Stimulated activated naive CD8-positive, alpha-beta T cell treated with anti-CD3 and anti-CD28 coated beads, Interleukin-15, Interleukin-2, amounts not matched to agents 100 U/mL and 50 U/mL, for 24 hours (primary cell): ENCODE data around the gene CLVS2.

ENCODE experiments used
- ATAC-seq: fragments of 150-1000 bp; cut with Tn5 transposase; one replicate; pipeline ENCODE4 v1.10.0; 2021
- DNase-seq: peaks from one replicate; pipeline ENCODE4 v3.0.0; 2021

Gene CLVS2

DNA sequence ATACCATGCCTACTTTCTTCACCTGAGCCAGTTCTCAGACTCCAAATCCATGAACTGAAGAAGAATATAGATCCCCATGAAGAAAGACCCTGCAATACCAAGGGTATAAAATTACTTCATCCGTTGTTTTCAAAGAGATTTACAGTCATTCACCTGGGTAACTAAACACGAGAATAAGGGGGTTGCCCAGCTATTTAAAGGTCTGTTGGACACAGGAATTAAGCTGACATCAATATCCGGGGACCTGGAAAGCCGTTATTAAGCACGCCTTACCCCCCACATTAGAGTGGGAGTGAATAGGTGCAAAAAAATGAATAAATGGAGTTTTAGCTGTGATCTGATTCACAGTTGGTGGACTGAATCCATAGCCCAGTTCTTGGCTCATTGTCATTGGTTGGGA lies 28.9 kb downstream of the CLVS2 start:
- ATAC-seq (no peak), DNase-seq (no peak)

DNA sequence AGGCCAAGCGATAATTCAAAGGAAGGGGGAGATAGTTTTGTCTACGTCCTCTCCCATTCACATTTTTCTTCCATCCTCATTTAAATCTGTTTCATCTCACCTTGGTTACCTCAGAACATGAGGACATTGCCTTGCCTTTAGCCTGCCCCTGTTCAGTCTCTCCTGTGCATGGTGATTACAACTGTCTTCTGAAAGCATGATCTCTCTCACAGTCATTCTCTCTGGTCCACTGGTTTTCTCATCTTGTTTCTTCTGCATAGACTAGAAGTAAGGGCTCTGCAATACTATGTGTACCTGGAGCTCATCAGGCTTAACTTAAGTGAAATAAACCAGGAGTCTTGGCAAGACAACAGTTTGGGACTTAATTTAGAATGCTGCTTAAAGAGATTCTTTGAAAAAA lies 31.4 kb downstream of the CLVS2 start:
- DNase-seq (no peak), ATAC-seq (no peak)

GRCh38 chr6:123028263-123028662 lies 32.2 kb downstream of the CLVS2 start:
- DNase-seq: no peak

GRCh38 chr6:123030282-123030681 lies 34.2 kb downstream of the CLVS2 start:
- ATAC-seq (no peak), DNase-seq (no peak)

More at GRCh38 chr6:123028263-123028662, 32.2 kb downstream of the CLVS2 start:
- no peak for ATAC-seq

DNA sequence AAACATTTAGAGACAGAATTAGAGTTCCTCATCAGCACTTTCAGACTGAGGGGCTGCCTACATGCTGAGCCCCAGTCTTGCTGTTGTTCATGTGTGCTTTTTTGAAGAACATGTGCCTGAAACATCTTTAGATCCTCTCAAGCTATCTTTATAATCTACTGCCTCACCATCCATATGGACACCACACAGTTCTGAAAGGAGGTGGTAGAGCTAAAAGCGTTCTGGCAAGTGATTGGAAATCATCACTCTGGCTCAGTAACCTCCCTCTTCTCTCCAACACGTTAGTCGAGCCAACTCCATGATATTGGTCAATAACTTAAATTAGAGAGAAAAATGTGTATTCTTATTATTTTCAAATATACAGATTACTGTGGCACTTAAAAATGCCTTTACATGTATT lies 40.6 kb downstream of the CLVS2 start:
- ATAC-seq: no peak
- no peak for DNase-seq

- ATAC-seq (no peak), DNase-seq (no peak)
Measured at GRCh38 chr6:123039431-123039830, 43.4 kb downstream of the CLVS2 start.

DNA sequence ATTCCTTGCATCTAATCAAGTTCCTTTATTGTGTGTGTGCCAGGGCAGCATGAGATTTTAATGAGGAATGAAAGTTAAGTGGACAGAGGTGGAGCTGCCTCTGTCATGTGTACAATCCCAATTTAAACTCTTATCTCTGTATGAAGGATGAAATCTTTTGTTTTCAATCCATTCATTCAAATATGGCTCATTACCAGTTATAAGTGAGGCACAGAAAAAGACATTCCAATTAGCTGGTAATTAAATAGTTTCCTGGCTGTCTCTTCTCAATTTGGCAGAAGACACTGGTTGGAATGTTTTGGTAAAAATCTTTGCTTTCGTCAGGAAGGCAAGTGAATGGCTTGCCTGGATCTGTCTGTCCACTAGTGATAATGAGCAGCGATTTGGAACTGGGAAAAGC lies 46.4 kb downstream of the CLVS2 start:
- ATAC-seq (no peak), DNase-seq (no peak)

GRCh38 chr6:123044341-123044860 lies 48.4 kb downstream of the CLVS2 start:
- ATAC-seq (no peak), DNase-seq (no peak)

- ATAC-seq (no peak), DNase-seq (no peak)
Measured at GRCh38 chr6:123053602-123054225, 57.7 kb downstream of the CLVS2 start.

- no peak for DNase-seq
- ATAC-seq: no peak
Measured at GRCh38 chr6:123055256-123055655, 59.2 kb downstream of the CLVS2 start.

DNA sequence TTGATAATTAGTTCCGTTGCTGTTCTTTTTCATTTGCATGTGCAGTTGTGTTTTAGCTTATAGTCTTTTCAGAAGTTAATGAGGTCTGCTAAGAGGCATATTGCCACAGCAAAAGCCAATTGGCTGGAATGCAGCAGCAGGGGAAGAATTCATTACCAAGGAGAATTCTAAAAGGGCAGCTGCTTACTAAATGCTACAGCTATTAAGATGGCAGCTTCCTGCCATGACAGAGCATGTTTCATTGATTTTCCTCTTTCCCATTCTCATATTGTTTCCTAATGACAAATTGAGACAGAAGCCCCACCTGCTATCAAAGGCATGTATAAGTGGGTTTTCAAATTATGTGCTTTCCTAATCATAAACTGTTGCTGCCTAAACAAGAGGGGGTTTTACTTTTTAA lies 66.6 kb downstream of the CLVS2 start:
- ATAC-seq: no peak
- DNase-seq: no peak

DNA sequence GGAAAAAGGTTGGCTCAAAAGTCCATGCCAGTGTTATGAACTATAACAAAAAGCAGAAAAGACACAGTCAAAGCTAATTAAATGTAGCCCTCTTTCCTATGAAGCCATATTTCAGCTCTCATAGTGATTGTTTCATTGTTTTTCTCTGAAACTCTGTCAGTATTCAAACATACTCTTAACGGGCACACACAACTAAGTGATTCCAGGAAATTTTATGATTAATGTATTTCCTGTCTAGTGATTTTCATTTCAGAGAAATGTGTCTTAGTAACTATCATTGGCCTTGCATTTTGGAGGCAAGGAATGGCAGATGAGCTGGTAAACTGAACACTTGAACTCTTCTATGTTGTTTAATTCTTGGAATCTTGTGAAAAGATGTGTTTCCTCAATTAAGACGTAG lies 68.0 kb downstream of the CLVS2 start:
- no peak for ATAC-seq

GRCh38 chr6:123074616-123075015 lies 78.6 kb downstream of the CLVS2 start:
- DNase-seq: no peak
- ATAC-seq: no peak

More for the DNA sequence above, 68.0 kb downstream of the CLVS2 start:
- no peak for DNase-seq

GRCh38 chr6:123085403-123085802 lies 89.4 kb downstream of the CLVS2 start:
- DNase-seq: no peak
- no peak for ATAC-seq

DNA sequence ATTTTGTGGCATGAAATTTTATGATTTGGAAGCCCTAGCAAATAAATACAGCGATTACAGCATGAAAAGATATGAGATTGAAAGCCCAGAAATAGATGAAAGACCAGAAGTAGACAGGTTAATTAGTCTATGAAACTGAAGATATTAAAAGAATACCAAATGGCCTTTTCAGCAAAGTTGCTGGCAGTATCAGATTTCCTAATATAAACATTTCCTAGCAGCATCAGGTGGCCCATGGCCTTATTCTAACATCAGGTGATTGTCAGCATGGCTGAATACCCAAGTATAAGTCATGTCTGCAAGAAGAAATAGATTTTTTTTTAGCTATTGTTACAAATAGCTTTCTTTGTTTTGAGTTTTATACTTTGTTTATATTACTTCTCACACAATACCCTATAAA lies 93.2 kb downstream of the CLVS2 start:
- no peak for ATAC-seq
- DNase-seq: no peak

DNA sequence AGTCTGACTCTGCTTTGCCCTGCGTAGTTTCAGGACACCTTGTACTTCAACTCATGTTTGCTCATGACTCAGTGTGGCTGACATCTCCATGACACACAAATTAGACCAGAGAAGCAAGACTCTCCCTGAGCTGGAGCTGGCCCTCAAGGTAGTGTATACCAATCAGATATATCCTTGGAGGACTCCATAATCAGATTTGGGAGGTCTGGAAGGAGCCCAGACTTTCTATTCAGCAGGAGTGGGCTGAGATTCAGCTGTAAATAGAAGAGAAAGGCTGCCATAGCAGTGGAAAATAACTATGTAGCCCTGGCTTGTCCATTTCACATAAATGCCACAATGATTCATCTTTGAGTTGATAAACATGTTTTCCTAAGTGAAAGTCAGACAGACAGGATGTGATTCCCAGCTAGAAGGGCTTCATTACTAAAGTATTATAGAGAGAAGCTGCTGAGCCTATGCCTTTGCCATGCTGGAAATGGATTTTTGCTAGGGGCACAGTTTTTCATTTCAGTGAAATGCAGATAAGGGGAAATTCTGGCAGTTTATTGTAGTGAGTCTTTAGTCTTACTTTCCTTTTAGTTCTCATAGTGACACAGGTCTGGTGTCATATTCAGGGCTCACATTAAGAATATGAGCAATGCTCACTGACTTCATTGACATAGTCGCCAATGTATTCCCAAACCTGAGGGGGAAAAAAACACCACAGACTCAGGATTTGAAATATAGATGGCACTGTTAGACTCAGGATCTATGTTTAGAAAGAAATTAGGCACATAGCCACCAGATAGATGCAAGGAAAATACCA lies 95.3 kb downstream of the CLVS2 start:
- no peak for DNase-seq

GRCh38 chr6:123091896-123092271 lies 95.8 kb downstream of the CLVS2 start:
- ATAC-seq (no peak), DNase-seq (no peak)

More for the DNA sequence above, 95.3 kb downstream of the CLVS2 start:
- no peak for ATAC-seq

- DNase-seq (no peak), ATAC-seq (no peak)
Measured at GRCh38 chr6:123094795-123095194, 98.8 kb downstream of the CLVS2 start.

GRCh38 chr6:123105561-123105960 lies 109.5 kb downstream of the CLVS2 start:
- ATAC-seq: no peak
- no peak for DNase-seq

GRCh38 chr6:123116370-123116769 lies 120.3 kb downstream of the CLVS2 start:
- ATAC-seq (no peak), DNase-seq (no peak)

- ATAC-seq: no peak
Measured at GRCh38 chr6:123117145-123117908, 121.3 kb downstream of the CLVS2 start.

DNA sequence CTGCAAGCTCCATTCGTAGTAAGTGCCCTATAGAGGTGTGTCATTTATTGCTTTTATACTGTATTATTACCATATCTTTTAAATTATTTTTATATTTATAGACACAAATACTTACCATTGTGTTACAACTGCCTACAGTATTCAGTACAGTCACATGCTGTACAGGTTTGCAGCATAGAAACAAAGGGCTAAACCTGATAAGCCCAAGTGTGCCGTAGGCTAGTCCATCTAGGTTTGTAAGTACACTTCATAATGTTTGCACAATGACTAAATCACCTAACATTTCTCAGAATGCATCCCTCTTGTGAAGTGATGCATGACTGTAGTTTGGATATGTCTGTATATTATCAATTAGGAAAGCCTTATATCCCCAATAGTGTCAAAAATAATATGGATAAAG lies 122.8 kb downstream of the CLVS2 start:
- DNase-seq: no peak
- no peak for ATAC-seq

More at GRCh38 chr6:123117145-123117908, 121.3 kb downstream of the CLVS2 start:
- DNase-seq: no peak
